GM23338 (cell line): ENCODE results near the gene DNAJC17. TPM values are rescaled to one million over a fixed set of nuclear protein-coding genes. Genes with fewer than 3 reads are reported as not detected.

Source experiments
- ATAC-seq: fragments of 200-7000 bp; cut with Tn5 transposase; 3 replicates; pipeline ENCODE4 v1.9.1; 2020
- DNase-seq: peaks from one replicate; pipeline ENCODE4 v3.0.0-alpha.2; 2015; ENCODE audit warnings: low spot score
- H2AFZ ChIP-seq: fragments of 200-600 bp; sonication (generic); 2 replicates; pipeline ENCODE4 v1.8.0; 2016; ENCODE audit warnings: antibody characterized with exemption, mild to moderate bottlenecking, moderate library complexity
- H3F3A ChIP-seq: fragments of 200-600 bp; sonication (generic); replicated peaks from 2 replicates; pipeline ENCODE4 v1.8.0; 2017; ENCODE audit warnings: antibody characterized with exemption, mixed run types, low read depth
- H3K27ac ChIP-seq: fragments of 200-600 bp; sonication (generic); 2 replicates; pipeline ENCODE4 v1.6.1; 2016; ENCODE audit warnings: low read depth
- H3K27me3 ChIP-seq: fragments of 200-600 bp; sonication (generic); 2 replicates; pipeline ENCODE4 v1.8.0; 2016; ENCODE audit warnings: mild to moderate bottlenecking, mixed run types, moderate library complexity; ENCODE audit not compliant: insufficient read depth
- H3K36me3 ChIP-seq: fragments of 200-600 bp; sonication (generic); 2 replicates; pipeline ENCODE4 v1.8.0; 2016; ENCODE audit warnings: mild to moderate bottlenecking; ENCODE audit not compliant: insufficient read depth
- H3K4me1 ChIP-seq: fragments of 200-600 bp; sonication (generic); 2 replicates; pipeline ENCODE4 v1.8.0; 2016; ENCODE audit warnings: mild to moderate bottlenecking, moderate library complexity; ENCODE audit not compliant: insufficient read depth
- H3K4me2 ChIP-seq: fragments of 200-600 bp; sonication (generic); 2 replicates; pipeline ENCODE4 v1.7.1; 2017; ENCODE audit warnings: mixed run types
- H3K4me3 ChIP-seq: fragments of 200-600 bp; sonication (generic); 2 replicates; pipeline ENCODE4 v1.6.1; 2016; ENCODE audit warnings: mixed run types
- H3K79me2 ChIP-seq: fragments of 200-600 bp; sonication (generic); replicated peaks from 2 replicates; pipeline ENCODE4 v1.8.0; 2017; ENCODE audit warnings: mild to moderate bottlenecking; ENCODE audit not compliant: insufficient read depth
- H3K9me2 ChIP-seq: fragments of 200-600 bp; sonication (generic); 2 replicates; pipeline ENCODE4 v1.8.0; 2017; ENCODE audit not compliant: insufficient read depth
- H4K20me1 ChIP-seq: fragments of 200-600 bp; sonication (generic); replicated peaks from 2 replicates; pipeline ENCODE4 v1.8.0; 2017; ENCODE audit warnings: mild to moderate bottlenecking; ENCODE audit not compliant: insufficient read depth
- H3K27ac Mint-ChIP-seq: 2 replicates; pipeline ENCODE4 v1.8.0; 2020; ENCODE audit warnings: inconsistent platforms, mild to moderate bottlenecking, moderate library complexity, mixed read lengths
- H3K27me3 Mint-ChIP-seq: 3 replicates; pipeline ENCODE4 v1.8.0; 2022; ENCODE audit warnings: low read depth, mild to moderate bottlenecking, moderate library complexity, mixed read lengths, inconsistent platforms; ENCODE audit not compliant: insufficient read depth, poor library complexity
- H3K36me3 Mint-ChIP-seq: 3 replicates; pipeline ENCODE4 v1.8.0; 2021; ENCODE audit warnings: low read depth, mild to moderate bottlenecking, inconsistent platforms, moderate library complexity, mixed read lengths
- H3K4me1 Mint-ChIP-seq: 3 replicates; pipeline ENCODE4 v1.8.0; 2020; ENCODE audit warnings: mild to moderate bottlenecking, inconsistent platforms, mixed read lengths
- H3K4me3 Mint-ChIP-seq: 3 replicates; pipeline ENCODE4 v1.8.0; 2021; ENCODE audit warnings: moderate library complexity, mild to moderate bottlenecking, inconsistent platforms, mixed read lengths
- H3K9me3 Mint-ChIP-seq: 3 replicates; pipeline ENCODE4 v1.8.0; 2020; ENCODE audit warnings: moderate library complexity, mild to moderate bottlenecking, inconsistent platforms, mixed read lengths
- CREB1 ChIP-seq: fragments of 250-450 bp; sonication (Bioruptor Pico); IDR thresholded peaks from 2 replicates; pipeline ENCODE4 v1.5.0; 2020; ENCODE audit warnings: low read depth, mild to moderate bottlenecking, moderate library complexity
- EZH2 ChIP-seq: fragments of 200-600 bp; sonication (generic); IDR thresholded peaks from one replicate; pipeline ENCODE4 v1.8.0; 2017; ENCODE audit warnings: antibody characterized with exemption, mild to moderate bottlenecking, low read depth; ENCODE audit not compliant: unreplicated experiment
- EZH2phosphoT487 ChIP-seq: fragments of 200-600 bp; sonication (generic); IDR thresholded peaks from one replicate; pipeline ENCODE4 v1.8.1; 2018; ENCODE audit warnings: antibody characterized with exemption; ENCODE audit not compliant: unreplicated experiment
- JUNB ChIP-seq: IDR thresholded peaks from one replicate; pipeline ENCODE4 v1.6.1; 2016; ENCODE audit warnings: antibody characterized with exemption; ENCODE audit not compliant: unreplicated experiment
- NANOG ChIP-seq: IDR thresholded peaks from 2 replicates; pipeline ENCODE4 v1.6.1; 2016; ENCODE audit warnings: antibody characterized with exemption, borderline replicate concordance
- POLR2AphosphoS5 ChIP-seq: IDR thresholded peaks from 2 replicates; pipeline ENCODE4 v1.6.1; 2016; ENCODE audit warnings: antibody characterized with exemption, low read depth
- STAT1 ChIP-seq: IDR thresholded peaks from one replicate; pipeline ENCODE4 v1.6.1; 2016; ENCODE audit warnings: antibody characterized with exemption; ENCODE audit not compliant: unreplicated experiment
- ZNF114 ChIP-seq: fragments of 250-450 bp; sonication (Bioruptor Pico); IDR thresholded peaks from 2 replicates; pipeline ENCODE4 v1.5.0; 2020; ENCODE audit warnings: mild to moderate bottlenecking, moderate library complexity
- ZNF331 ChIP-seq: fragments of 250-450 bp; sonication (Bioruptor Pico); IDR thresholded peaks from 2 replicates; pipeline ENCODE4 v1.5.0; 2020; ENCODE audit warnings: low read depth, mild to moderate bottlenecking, moderate library complexity
- polyA plus RNA-seq: library from polyadenylated mRNA; unstranded; fragments of >200 nt; fragmentation: Nextera tagmentation; extraction: Ambion mirVana; gene quantifications from 2 replicates; pipeline ENCODE4 v1.2.1, GENCODE V29; 2016
- total RNA-seq: library from RNA; depleted of rRNA; stranded (reverse); fragments of >200 nt; shearing (Covaris generic); gene quantifications from 2 replicates; pipeline ENCODE4 v1.2.3, GENCODE V29; 2014
- TF ChIP-seq, protein P1 (sequence below): IDR thresholded peaks from one replicate; pipeline ENCODE4 v1.6.1; 2018; ENCODE audit warnings: antibody characterized with exemption; ENCODE audit not compliant: unreplicated experiment
- TF ChIP-seq, protein P2 (sequence below), 2 experiments: fragments of 200-600 bp in 1 of 2; sonication (generic) in 1 of 2; conservative IDR thresholded peaks; 2 replicates each; pipeline versions ENCODE4 v1.5.1 to v1.6.1; 2016 to 2017; ENCODE audit warnings: antibody characterized with exemption in 2 of 2, low read depth in 2 of 2, mild to moderate bottlenecking in 2 of 2, moderate library complexity in 1 of 2
- TF ChIP-seq, protein P3 (sequence below): fragments of 250-450 bp; sonication (Bioruptor Pico); IDR thresholded peaks from 2 replicates; pipeline ENCODE4 v1.5.0; 2020; ENCODE audit warnings: mild to moderate bottlenecking, moderate library complexity
- TF ChIP-seq, protein P4 (sequence below): IDR thresholded peaks from 2 replicates; pipeline ENCODE4 v1.6.1; 2016; ENCODE audit warnings: antibody characterized with exemption

Gene DNAJC17
- total and polyA plus RNA-seq, 2 experiments from 2014 or later = 23.0 to 77.6 TPM

DNA sequence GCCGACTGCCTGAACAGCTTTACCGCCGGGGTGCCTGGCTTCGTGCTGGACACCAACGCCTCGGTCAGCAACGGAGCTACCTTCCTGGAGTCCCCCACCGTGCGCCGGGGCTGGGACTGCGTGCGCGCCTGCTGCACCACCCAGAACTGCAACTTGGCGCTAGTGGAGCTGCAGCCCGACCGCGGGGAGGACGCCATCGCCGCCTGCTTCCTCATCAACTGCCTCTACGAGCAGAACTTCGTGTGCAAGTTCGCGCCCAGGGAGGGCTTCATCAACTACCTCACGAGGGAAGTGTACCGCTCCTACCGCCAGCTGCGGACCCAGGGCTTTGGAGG, 37.4 kb upstream of the DNAJC17 start:
- H4K20me1 ChIP-seq = peaks cover 32% of the 10 kb centered on the region
- peaks cover 54% of the 10 kb centered on the region for H3K79me2 ChIP-seq
- no peaks in the 10 kb centered on the region for H3K9me2 ChIP-seq
- peak overlapping the region; percentile 74; the same call in 1 of the 2 replicates for H3K27ac ChIP-seq
- peaks cover 2% of the 10 kb centered on the region for H3K36me3 ChIP-seq
- peaks cover 43% of the 10 kb centered on the region for H3K36me3 Mint-ChIP-seq
- H3K4me2 ChIP-seq = peak overlapping the region; percentile 100
- H3K27me3 ChIP-seq = 0 out of 2 replicates have a peak, but pooled peaks cover 4% of the 10 kb centered on the region
- H3F3A ChIP-seq = peaks cover 7% of the 10 kb centered on the region; the same call in 1 of the 2 replicates
- H2AFZ ChIP-seq = peak overlapping the region; percentile 74
- peaks cover 42% of the 10 kb centered on the region for H3K4me1 Mint-ChIP-seq
- H3K27me3 Mint-ChIP-seq = peaks cover 24% of the 10 kb centered on the region
- H3K9me3 Mint-ChIP-seq = 0 out of 3 replicates have a peak, but pooled peaks cover 3% of the 10 kb centered on the region
- peaks cover 36% of the 10 kb centered on the region for H3K4me1 ChIP-seq
- peak overlapping the region; percentile 99 for H3K4me3 Mint-ChIP-seq
- H3K27ac Mint-ChIP-seq = peak overlapping the region; percentile 95
- ATAC-seq (peak; percentile 33), DNase-seq (peak; percentile 59)
- TF ChIP-seq JUNB (no peak), CREB1 (no peak), STAT1 (no peak), ZNF331 (no peak), EZH2 (no peak), EZH2phosphoT487 (no peak), ZNF114 (CRISPR knock-in tag) (no peak), NANOG (no peak), POLR2AphosphoS5 (no peak)
- TF ChIP-seq, protein P1, sequence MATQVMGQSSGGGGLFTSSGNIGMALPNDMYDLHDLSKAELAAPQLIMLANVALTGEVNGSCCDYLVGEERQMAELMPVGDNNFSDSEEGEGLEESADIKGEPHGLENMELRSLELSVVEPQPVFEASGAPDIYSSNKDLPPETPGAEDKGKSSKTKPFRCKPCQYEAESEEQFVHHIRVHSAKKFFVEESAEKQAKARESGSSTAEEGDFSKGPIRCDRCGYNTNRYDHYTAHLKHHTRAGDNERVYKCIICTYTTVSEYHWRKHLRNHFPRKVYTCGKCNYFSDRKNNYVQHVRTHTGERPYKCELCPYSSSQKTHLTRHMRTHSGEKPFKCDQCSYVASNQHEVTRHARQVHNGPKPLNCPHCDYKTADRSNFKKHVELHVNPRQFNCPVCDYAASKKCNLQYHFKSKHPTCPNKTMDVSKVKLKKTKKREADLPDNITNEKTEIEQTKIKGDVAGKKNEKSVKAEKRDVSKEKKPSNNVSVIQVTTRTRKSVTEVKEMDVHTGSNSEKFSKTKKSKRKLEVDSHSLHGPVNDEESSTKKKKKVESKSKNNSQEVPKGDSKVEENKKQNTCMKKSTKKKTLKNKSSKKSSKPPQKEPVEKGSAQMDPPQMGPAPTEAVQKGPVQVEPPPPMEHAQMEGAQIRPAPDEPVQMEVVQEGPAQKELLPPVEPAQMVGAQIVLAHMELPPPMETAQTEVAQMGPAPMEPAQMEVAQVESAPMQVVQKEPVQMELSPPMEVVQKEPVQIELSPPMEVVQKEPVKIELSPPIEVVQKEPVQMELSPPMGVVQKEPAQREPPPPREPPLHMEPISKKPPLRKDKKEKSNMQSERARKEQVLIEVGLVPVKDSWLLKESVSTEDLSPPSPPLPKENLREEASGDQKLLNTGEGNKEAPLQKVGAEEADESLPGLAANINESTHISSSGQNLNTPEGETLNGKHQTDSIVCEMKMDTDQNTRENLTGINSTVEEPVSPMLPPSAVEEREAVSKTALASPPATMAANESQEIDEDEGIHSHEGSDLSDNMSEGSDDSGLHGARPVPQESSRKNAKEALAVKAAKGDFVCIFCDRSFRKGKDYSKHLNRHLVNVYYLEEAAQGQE = no peak
- TF ChIP-seq, protein P2, sequence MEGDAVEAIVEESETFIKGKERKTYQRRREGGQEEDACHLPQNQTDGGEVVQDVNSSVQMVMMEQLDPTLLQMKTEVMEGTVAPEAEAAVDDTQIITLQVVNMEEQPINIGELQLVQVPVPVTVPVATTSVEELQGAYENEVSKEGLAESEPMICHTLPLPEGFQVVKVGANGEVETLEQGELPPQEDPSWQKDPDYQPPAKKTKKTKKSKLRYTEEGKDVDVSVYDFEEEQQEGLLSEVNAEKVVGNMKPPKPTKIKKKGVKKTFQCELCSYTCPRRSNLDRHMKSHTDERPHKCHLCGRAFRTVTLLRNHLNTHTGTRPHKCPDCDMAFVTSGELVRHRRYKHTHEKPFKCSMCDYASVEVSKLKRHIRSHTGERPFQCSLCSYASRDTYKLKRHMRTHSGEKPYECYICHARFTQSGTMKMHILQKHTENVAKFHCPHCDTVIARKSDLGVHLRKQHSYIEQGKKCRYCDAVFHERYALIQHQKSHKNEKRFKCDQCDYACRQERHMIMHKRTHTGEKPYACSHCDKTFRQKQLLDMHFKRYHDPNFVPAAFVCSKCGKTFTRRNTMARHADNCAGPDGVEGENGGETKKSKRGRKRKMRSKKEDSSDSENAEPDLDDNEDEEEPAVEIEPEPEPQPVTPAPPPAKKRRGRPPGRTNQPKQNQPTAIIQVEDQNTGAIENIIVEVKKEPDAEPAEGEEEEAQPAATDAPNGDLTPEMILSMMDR (conservative IDR thresholded peaks at IDR 0.05; ENCODE audit: low read depth in 2 of 2) = no peak
- TF ChIP-seq, protein P3, sequence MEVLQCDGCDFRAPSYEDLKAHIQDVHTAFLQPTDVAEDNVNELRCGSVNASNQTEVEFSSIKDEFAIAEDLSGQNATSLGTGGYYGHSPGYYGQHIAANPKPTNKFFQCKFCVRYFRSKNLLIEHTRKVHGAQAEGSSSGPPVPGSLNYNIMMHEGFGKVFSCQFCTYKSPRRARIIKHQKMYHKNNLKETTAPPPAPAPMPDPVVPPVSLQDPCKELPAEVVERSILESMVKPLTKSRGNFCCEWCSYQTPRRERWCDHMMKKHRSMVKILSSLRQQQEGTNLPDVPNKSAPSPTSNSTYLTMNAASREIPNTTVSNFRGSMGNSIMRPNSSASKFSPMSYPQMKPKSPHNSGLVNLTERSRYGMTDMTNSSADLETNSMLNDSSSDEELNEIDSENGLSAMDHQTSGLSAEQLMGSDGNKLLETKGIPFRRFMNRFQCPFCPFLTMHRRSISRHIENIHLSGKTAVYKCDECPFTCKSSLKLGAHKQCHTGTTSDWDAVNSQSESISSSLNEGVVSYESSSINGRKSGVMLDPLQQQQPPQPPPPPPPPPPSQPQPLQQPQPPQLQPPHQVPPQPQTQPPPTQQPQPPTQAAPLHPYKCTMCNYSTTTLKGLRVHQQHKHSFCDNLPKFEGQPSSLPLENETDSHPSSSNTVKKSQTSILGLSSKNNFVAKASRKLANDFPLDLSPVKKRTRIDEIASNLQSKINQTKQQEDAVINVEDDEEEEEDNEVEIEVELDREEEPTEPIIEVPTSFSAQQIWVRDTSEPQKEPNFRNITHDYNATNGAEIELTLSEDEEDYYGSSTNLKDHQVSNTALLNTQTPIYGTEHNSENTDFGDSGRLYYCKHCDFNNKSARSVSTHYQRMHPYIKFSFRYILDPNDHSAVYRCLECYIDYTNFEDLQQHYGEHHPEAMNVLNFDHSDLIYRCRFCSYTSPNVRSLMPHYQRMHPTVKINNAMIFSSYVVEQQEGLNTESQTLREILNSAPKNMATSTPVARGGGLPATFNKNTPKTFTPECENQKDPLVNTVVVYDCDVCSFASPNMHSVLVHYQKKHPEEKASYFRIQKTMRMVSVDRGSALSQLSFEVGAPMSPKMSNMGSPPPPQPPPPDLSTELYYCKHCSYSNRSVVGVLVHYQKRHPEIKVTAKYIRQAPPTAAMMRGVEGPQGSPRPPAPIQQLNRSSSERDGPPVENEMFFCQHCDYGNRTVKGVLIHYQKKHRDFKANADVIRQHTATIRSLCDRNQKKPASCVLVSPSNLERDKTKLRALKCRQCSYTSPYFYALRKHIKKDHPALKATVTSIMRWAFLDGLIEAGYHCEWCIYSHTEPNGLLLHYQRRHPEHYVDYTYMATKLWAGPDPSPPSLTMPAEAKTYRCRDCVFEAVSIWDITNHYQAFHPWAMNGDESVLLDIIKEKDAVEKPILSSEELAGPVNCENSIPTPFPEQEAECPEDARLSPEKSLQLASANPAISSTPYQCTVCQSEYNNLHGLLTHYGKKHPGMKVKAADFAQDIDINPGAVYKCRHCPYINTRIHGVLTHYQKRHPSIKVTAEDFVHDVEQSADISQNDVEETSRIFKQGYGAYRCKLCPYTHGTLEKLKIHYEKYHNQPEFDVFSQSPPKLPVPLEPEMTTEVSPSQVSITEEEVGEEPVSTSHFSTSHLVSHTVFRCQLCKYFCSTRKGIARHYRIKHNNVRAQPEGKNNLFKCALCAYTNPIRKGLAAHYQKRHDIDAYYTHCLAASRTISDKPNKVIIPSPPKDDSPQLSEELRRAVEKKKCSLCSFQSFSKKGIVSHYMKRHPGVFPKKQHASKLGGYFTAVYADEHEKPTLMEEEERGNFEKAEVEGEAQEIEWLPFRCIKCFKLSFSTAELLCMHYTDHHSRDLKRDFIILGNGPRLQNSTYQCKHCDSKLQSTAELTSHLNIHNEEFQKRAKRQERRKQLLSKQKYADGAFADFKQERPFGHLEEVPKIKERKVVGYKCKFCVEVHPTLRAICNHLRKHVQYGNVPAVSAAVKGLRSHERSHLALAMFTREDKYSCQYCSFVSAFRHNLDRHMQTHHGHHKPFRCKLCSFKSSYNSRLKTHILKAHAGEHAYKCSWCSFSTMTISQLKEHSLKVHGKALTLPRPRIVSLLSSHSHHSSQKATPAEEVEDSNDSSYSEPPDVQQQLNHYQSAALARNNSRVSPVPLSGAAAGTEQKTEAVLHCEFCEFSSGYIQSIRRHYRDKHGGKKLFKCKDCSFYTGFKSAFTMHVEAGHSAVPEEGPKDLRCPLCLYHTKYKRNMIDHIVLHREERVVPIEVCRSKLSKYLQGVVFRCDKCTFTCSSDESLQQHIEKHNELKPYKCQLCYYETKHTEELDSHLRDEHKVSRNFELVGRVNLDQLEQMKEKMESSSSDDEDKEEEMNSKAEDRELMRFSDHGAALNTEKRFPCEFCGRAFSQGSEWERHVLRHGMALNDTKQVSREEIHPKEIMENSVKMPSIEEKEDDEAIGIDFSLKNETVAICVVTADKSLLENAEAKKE (CRISPR knock-in tag) = no peak
- TF ChIP-seq, protein P4, sequence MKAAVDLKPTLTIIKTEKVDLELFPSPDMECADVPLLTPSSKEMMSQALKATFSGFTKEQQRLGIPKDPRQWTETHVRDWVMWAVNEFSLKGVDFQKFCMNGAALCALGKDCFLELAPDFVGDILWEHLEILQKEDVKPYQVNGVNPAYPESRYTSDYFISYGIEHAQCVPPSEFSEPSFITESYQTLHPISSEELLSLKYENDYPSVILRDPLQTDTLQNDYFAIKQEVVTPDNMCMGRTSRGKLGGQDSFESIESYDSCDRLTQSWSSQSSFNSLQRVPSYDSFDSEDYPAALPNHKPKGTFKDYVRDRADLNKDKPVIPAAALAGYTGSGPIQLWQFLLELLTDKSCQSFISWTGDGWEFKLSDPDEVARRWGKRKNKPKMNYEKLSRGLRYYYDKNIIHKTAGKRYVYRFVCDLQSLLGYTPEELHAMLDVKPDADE = no peak
- H3K4me3 ChIP-seq = peak overlapping the region; percentile 97
